ENCODE results near the gene RASSF7. TPM values are rescaled to one million over a fixed set of nuclear protein-coding genes. Genes with fewer than 3 reads are reported as not detected.
A peak's percentile ranks its signal among the peaks of the same experiment; 100 is the strongest.

RASSF7 gene
- polyA plus RNA-seq, 4 donors = 49.1 to 174 (median 120) TPM

- no peak for DNase-seq
- 86 to 89% (median 88%) methylated on average over 18 to 20 of the region's 20 CpGs for WGBS, 3 donors
Measured at GRCh38 chr11:558503-558902, 2.3 kb upstream of the RASSF7 start.

GRCh38 chr11:559020-559620, 1.6 kb upstream of the RASSF7 start:
- peaks cover 0 to 44% (median 0%) of the 10 kb centered on the region in 3 donors for H3K4me1 ChIP-seq (ENCODE audit: control insufficient read depth in 3 of 3, insufficient read depth in 2 of 3, low read depth in 1 of 3, low read length in 2 of 3)
- WGBS, 3 donors = 78 to 86% (median 83%) methylated on average over 10 to 15 of the region's 15 CpGs
- H3K27ac ChIP-seq (ENCODE audit: low read depth in 1 of 3, low read length in 2 of 3) = peak overlapping the region in 2 of 3 donors; percentile 16 to 66
- H3K4me3 ChIP-seq (ENCODE audit: low read depth in 1 of 3, low read length in 3 of 3) = no peak overlapping the region
- FAIRE-seq (no peak), DNase-seq (no peak)
- H3K36me3 ChIP-seq (ENCODE audit: control insufficient read depth in 3 of 3, insufficient read depth in 2 of 3, low read depth in 1 of 3, low read length in 3 of 3) = peaks cover 0 to 26% (median 7%) of the 10 kb centered on the region in 3 donors
- no peaks in the 10 kb centered on the region for H3K9me3 ChIP-seq (ENCODE audit: control insufficient read depth in 2 of 2, insufficient read depth in 1 of 2, low read depth in 1 of 2, low read length in 1 of 2)
- H3K27me3 ChIP-seq (ENCODE audit: control insufficient read depth in 3 of 3, insufficient read depth in 3 of 3, low read length in 3 of 3) = peaks cover 0 to 43% (median 0%) of the 10 kb centered on the region in 3 donors

More at GRCh38 chr11:558503-558902, 2.3 kb upstream of the RASSF7 start:
- peaks cover 0 to 50% (median 0%) of the 10 kb centered on the region in 3 donors for H3K27me3 ChIP-seq (ENCODE audit: control insufficient read depth in 3 of 3, insufficient read depth in 3 of 3, low read length in 3 of 3)
- peaks cover 0 to 49% (median 0%) of the 10 kb centered on the region in 3 donors for H3K4me1 ChIP-seq (ENCODE audit: control insufficient read depth in 3 of 3, insufficient read depth in 2 of 3, low read depth in 1 of 3, low read length in 2 of 3)
- FAIRE-seq = no peak
- H3K9me3 ChIP-seq (ENCODE audit: control insufficient read depth in 2 of 2, insufficient read depth in 1 of 2, low read depth in 1 of 2, low read length in 1 of 2) = no peaks in the 10 kb centered on the region
- H3K27ac ChIP-seq (ENCODE audit: low read depth in 1 of 3, low read length in 2 of 3) = no peak overlapping the region
- no peak overlapping the region for H3K4me3 ChIP-seq (ENCODE audit: low read depth in 1 of 3, low read length in 3 of 3)
- peaks cover 0 to 20% (median 7%) of the 10 kb centered on the region in 3 donors for H3K36me3 ChIP-seq (ENCODE audit: control insufficient read depth in 3 of 3, insufficient read depth in 2 of 3, low read depth in 1 of 3, low read length in 3 of 3)

GRCh38 chr11:559712-560304, 962 bp upstream of the RASSF7 start:
- DNase-seq = peak; percentile 45 to 89
- Histone ChIP-seq H3K4me3 (ENCODE audit: low read depth in 1 of 3, low read length in 3 of 3) (peak overlapping the region in 2 of 3 donors; percentile 59 to 66), H3K27me3 (ENCODE audit: control insufficient read depth in 3 of 3, insufficient read depth in 3 of 3, low read length in 3 of 3) (peaks cover 0 to 37% (median 0%) of the 10 kb centered on the region in 3 donors), H3K4me1 (ENCODE audit: control insufficient read depth in 3 of 3, insufficient read depth in 2 of 3, low read depth in 1 of 3, low read length in 2 of 3) (peaks cover 0 to 38% (median 0%) of the 10 kb centered on the region in 3 donors), H3K27ac (ENCODE audit: low read depth in 1 of 3, low read length in 2 of 3) (peak overlapping the region; percentile 95 to 98 (median 96)), H3K9me3 (ENCODE audit: control insufficient read depth in 2 of 2, insufficient read depth in 1 of 2, low read depth in 1 of 2, low read length in 1 of 2) (no peaks in the 10 kb centered on the region), H3K36me3 (ENCODE audit: control insufficient read depth in 3 of 3, insufficient read depth in 2 of 3, low read depth in 1 of 3, low read length in 3 of 3) (peaks cover 0 to 30% (median 7%) of the 10 kb centered on the region in 3 donors)
- 16 to 60% (median 35%) methylated on average over 18 of the region's 18 CpGs for WGBS, 3 donors
- no peak for FAIRE-seq

DNA sequence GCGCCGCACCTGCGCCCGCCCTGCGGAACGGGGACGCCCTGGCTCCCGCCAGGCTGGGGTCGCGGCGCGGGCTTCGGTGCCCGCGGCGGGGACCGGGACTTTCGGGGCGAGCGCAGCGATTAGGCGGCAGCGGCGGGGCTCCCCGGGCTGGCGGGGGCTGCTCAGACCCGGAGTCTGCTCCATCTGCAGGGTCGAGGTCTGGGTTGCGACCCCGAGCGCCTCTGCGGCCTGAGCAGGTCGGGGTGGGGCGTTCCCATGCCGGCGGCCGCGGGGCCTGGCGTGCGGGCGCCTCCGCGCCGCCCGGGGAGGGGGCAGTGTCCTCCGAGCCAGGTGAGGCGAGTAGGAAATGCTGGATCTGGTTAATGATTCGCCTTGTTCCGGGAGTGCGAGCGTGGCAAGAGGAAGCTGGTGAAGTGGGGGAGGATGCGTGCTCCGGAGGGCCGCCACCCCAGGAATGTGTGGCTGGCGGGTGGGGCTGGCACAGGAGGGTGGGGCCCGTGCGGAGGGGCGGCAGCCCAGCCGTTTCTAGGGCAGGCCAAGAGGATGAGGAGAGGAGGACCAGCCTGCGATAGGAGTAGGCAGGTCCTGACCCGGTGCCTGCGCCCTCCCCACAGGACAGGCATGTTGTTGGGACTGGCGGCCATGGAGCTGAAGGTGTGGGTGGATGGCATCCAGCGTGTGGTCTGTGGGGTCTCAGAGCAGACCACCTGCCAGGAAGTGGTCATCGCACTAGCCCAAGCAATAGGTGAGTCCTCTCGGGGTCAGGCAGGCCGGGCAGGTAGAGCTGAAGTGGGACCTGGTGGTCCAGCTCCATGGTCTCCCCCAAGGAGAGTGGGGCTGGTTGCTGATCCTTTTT, 606 bp downstream of the RASSF7 start:
- H3K36me3 ChIP-seq (ENCODE audit: control insufficient read depth in 3 of 3, insufficient read depth in 2 of 3, low read depth in 1 of 3, low read length in 3 of 3) = peaks cover 0 to 37% (median 7%) of the 10 kb centered on the region in 3 donors
- 4 to 8% (median 5%) methylated on average over 26 to 67 of the region's 67 CpGs for WGBS, 3 donors
- peaks cover 0 to 35% (median 0%) of the 10 kb centered on the region in 3 donors for H3K4me1 ChIP-seq (ENCODE audit: control insufficient read depth in 3 of 3, insufficient read depth in 2 of 3, low read depth in 1 of 3, low read length in 2 of 3)
- no peaks in the 10 kb centered on the region for H3K9me3 ChIP-seq (ENCODE audit: control insufficient read depth in 2 of 2, insufficient read depth in 1 of 2, low read depth in 1 of 2, low read length in 1 of 2)
- peak overlapping the region; percentile 93 to 100 (median 96) for H3K27ac ChIP-seq (ENCODE audit: low read depth in 1 of 3, low read length in 2 of 3)
- no peak for FAIRE-seq
- H3K4me3 ChIP-seq (ENCODE audit: low read depth in 1 of 3, low read length in 3 of 3) = peak overlapping the region; percentile 70 to 92 (median 84)
- peak; percentile 96 to 98 for DNase-seq
- peaks cover 0 to 25% (median 0%) of the 10 kb centered on the region in 3 donors for H3K27me3 ChIP-seq (ENCODE audit: control insufficient read depth in 3 of 3, insufficient read depth in 3 of 3, low read length in 3 of 3)

GRCh38 chr11:562046-562645, 1.4 kb downstream of the RASSF7 start:
- peak overlapping the region; percentile 93 to 100 (median 96) for H3K27ac ChIP-seq (ENCODE audit: low read depth in 1 of 3, low read length in 2 of 3)
- H3K4me1 ChIP-seq (ENCODE audit: control insufficient read depth in 3 of 3, insufficient read depth in 2 of 3, low read depth in 1 of 3, low read length in 2 of 3) = peaks cover 0 to 36% (median 0%) of the 10 kb centered on the region in 3 donors
- FAIRE-seq (no peak), DNase-seq (no peak)
- 91 to 94% (median 93%) methylated on average over 21 to 29 of the region's 29 CpGs for WGBS, 3 donors
- H3K9me3 ChIP-seq (ENCODE audit: control insufficient read depth in 2 of 2, insufficient read depth in 1 of 2, low read depth in 1 of 2, low read length in 1 of 2) = no peaks in the 10 kb centered on the region
- peaks cover 0 to 18% (median 0%) of the 10 kb centered on the region in 3 donors for H3K27me3 ChIP-seq (ENCODE audit: control insufficient read depth in 3 of 3, insufficient read depth in 3 of 3, low read length in 3 of 3)
- H3K36me3 ChIP-seq (ENCODE audit: control insufficient read depth in 3 of 3, insufficient read depth in 2 of 3, low read depth in 1 of 3, low read length in 3 of 3) = peaks cover 0 to 41% (median 7%) of the 10 kb centered on the region in 3 donors
- peak overlapping the region in 2 of 3 donors; percentile 70 to 92 for H3K4me3 ChIP-seq (ENCODE audit: low read depth in 1 of 3, low read length in 3 of 3)

- H3K9me3 ChIP-seq (ENCODE audit: control insufficient read depth in 2 of 2, insufficient read depth in 1 of 2, low read depth in 1 of 2, low read length in 1 of 2) = no peaks in the 10 kb centered on the region
- H3K27ac ChIP-seq (ENCODE audit: low read depth in 1 of 3, low read length in 2 of 3) = no peak overlapping the region
- H3K4me3 ChIP-seq (ENCODE audit: low read depth in 1 of 3, low read length in 3 of 3) = no peak overlapping the region
- peaks cover 0 to 44% (median 0%) of the 10 kb centered on the region in 3 donors for H3K4me1 ChIP-seq (ENCODE audit: control insufficient read depth in 3 of 3, insufficient read depth in 2 of 3, low read depth in 1 of 3, low read length in 2 of 3)
- FAIRE-seq = no peak
- peaks cover 0 to 45% (median 7%) of the 10 kb centered on the region in 3 donors for H3K36me3 ChIP-seq (ENCODE audit: control insufficient read depth in 3 of 3, insufficient read depth in 2 of 3, low read depth in 1 of 3, low read length in 3 of 3)
- DNase-seq = no peak
- H3K27me3 ChIP-seq (ENCODE audit: control insufficient read depth in 3 of 3, insufficient read depth in 3 of 3, low read length in 3 of 3) = peaks cover 0 to 10% (median 0%) of the 10 kb centered on the region in 3 donors
- WGBS, 3 donors = 90 to 92% (median 91%) methylated on average over 16 to 18 of the region's 18 CpGs
Measured at GRCh38 chr11:563066-563811, 2.5 kb downstream of the RASSF7 start.

DNA sequence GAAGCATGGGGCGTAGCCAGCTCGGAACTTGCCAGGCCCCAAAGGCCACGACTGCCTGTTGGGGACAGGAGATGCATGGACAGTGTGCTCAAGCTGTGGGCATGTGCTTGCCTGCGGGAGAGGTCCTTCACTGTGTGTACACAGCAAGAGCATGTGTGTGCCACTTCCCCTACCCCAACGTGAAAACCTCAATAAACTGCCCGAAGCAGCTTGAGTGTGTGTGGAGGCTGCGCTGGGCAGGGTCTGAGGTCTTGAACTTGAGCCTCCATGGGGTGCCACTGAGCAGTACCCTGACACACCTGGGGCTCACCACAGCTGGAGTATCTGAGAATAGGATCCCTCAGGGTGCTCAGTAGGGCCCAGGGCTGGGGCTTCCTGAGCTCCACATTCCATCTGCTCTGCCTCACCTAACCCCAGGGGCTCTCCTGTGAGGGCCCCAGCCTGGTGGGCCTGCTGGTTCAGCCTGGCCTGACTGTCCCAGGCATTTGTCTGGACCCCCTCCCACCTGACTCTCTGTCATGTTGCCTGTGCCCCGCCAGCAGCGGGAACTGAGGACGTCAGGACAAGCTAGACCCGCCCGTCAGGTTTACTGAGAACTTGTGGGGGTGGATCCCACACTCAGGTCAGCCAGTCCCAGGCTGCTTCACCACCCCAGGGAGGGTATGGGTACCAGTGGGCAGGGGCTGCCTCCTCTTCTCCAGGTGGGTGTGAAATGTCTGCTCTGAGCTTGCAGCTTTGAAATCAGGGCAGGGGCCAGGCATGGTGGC, 3.2 kb downstream of the RASSF7 start:
- FAIRE-seq = no peak
- Histone ChIP-seq H3K4me3 (ENCODE audit: low read depth in 1 of 3, low read length in 3 of 3) (no peak overlapping the region), H3K27me3 (ENCODE audit: control insufficient read depth in 3 of 3, insufficient read depth in 3 of 3, low read length in 3 of 3) (peaks cover 0 to 6% (median 0%) of the 10 kb centered on the region in 3 donors), H3K4me1 (ENCODE audit: control insufficient read depth in 3 of 3, insufficient read depth in 2 of 3, low read depth in 1 of 3, low read length in 2 of 3) (peaks cover 0 to 43% (median 1%) of the 10 kb centered on the region in 3 donors), H3K36me3 (ENCODE audit: control insufficient read depth in 3 of 3, insufficient read depth in 2 of 3, low read depth in 1 of 3, low read length in 3 of 3) (peaks cover 0 to 45% (median 7%) of the 10 kb centered on the region in 3 donors), H3K9me3 (ENCODE audit: control insufficient read depth in 2 of 2, insufficient read depth in 1 of 2, low read depth in 1 of 2, low read length in 1 of 2) (no peaks in the 10 kb centered on the region), H3K27ac (ENCODE audit: low read depth in 1 of 3, low read length in 2 of 3) (no peak overlapping the region)
- no peak for DNase-seq
- 79 to 85% (median 80%) methylated on average over 12 of the region's 12 CpGs for WGBS, 3 donors

Data from small intestine (tissue), 7 donors.